WI38 (cell line): ENCODE results near the gene FAM185A.
"Not testable (repeated sequence)": the region's sequence is repeated elsewhere in the genome, so short reads cannot be mapped to it uniquely, and the experiment has no call there.

Source experiments
- H3K4me3 ChIP-seq: 2 replicates; pipeline ENCODE4 v1.5.1; 2011; ENCODE audit warnings: low read depth, mild to moderate bottlenecking, control low read depth, low read length
- CTCF ChIP-seq: IDR thresholded peaks from 2 replicates; pipeline ENCODE4 v1.5.1; 2012; ENCODE audit warnings: low read depth, mild to moderate bottlenecking, control low read depth, low read length

Gene FAM185A

GRCh38 chr7:102776217-102776616 lies 27.4 kb downstream of the FAM185A start:
- H3K4me3 ChIP-seq: not testable (repeated sequence)

DNA sequence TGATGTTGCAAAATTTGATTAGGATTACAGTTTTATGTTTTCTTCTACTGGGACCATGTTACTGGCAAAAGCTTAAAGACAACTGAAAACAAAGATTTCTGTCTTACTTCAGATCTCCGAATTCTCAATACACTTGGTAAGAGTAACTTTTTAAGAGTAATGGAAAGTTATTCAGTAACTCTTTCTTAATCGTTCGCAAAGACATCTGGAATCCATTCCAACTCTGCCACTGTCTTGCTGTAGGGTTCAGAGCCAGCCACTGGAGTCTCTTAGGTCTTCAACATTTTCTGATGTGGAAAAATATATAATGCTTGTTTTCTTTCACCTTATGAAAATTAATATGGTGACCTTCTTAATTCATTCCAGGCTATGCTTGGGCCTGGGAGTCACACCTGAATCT lies 29.9 kb downstream of the FAM185A start:
- H3K4me3 ChIP-seq: not testable (repeated sequence)

- H3K4me3 ChIP-seq: not testable (repeated sequence)
Measured at GRCh38 chr7:102780926-102781325, 32.1 kb downstream of the FAM185A start.

DNA sequence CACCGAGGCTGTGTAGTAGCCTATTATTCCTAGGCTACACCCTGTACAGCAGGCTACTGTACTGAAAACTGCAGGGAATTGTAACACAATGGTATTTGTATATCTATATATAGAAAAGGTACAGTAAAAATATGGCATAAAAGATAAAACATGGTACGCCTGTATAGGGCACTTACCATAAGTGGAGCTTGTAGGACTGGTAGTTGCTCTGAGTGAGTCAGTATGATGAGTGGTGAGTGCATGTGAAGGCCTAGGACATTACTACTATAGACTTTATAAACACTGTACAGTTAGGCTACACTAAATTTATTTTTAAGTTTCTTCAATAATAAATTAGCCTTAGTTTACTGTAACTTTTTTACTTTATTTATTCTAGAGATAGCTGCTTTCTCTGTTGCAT lies 40.0 kb downstream of the FAM185A start:
- H3K4me3 ChIP-seq: not testable (repeated sequence)

- not testable (repeated sequence) for H3K4me3 ChIP-seq
Measured at GRCh38 chr7:102790364-102791100, 41.7 kb downstream of the FAM185A start.

- H3K4me3 ChIP-seq: not testable (repeated sequence)
Measured at GRCh38 chr7:102791367-102791766, 42.6 kb downstream of the FAM185A start.

DNA sequence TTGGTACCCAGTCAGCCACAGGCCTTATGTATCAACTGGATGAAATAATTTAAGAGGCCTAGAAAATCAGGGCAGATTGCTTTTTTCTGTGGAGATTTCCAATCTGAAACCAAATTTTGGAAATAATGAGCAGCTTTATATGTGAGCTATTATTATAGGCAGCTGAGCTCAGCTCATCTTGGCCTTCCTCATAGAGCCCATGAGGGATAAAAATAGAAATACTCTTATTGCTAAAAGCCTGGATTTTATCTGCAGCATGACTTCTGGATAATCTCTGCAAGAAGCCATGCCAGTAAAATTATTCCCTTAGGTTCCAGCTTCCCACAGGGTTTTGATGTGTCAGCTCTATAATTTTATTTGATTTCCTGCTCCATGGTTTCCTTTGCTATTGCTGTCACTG lies 43.0 kb downstream of the FAM185A start:
- H3K4me3 ChIP-seq: not testable (repeated sequence)

GRCh38 chr7:102794567-102794966 lies 45.8 kb downstream of the FAM185A start:
- H3K4me3 ChIP-seq: not testable (repeated sequence)

GRCh38 chr7:102795987-102796595 lies 47.3 kb downstream of the FAM185A start:
- not testable (repeated sequence) for H3K4me3 ChIP-seq

DNA sequence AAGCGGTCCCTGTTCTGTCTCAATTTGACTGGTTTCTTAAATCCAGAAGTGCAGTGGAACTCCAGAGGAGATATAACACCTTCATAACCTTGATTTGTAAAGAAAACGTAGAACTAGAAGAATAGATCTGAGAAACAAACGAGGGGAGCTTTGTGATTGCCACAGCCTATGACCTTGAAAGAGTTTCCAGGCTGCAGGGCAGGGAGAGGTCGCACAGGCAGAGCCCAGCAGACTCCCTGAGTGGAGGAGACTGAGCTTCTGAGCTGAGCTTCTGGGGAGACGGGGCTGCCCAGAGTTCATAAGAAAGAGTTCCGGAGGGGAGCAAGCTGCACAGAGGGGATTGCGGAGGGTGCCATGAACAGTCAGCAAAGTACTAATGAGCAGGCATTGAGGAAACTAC lies 57.8 kb downstream of the FAM185A start:
- no peak overlapping the region for H3K4me3 ChIP-seq
- no peak for TF ChIP-seq CTCF

- H3K4me3 ChIP-seq: no peak overlapping the region
- no peak for TF ChIP-seq CTCF
Measured at GRCh38 chr7:102810916-102811315, 62.1 kb downstream of the FAM185A start.

GRCh38 chr7:102811942-102812678 lies 63.3 kb downstream of the FAM185A start:
- no peak overlapping the region for H3K4me3 ChIP-seq
- TF ChIP-seq CTCF: no peak
